SK-N-SH treated with all-trans-retinoic acid at 6 μM for 48 hours (cell line): ENCODE measurements around the gene TCP11L2.

ENCODE experiments used
- ATAC-seq: fragments of 200-7000 bp; cut with Tn5 transposase; 3 replicates; pipeline ENCODE4 v1.9.1; 2020; ENCODE audit warnings: mild to moderate bottlenecking, moderate library complexity
- ARNTL ChIP-seq: fragments of 450-650 bp; formaldehyde crosslinking; IDR thresholded peaks from 2 replicates; pipeline ENCODE4 v1.5.0; 2020; ENCODE audit warnings: low read depth, mild to moderate bottlenecking, moderate library complexity, borderline replicate concordance
- BACH2 ChIP-seq: fragments of 250-450 bp; sonication (Bioruptor Pico); IDR thresholded peaks from 2 replicates; pipeline ENCODE4 v1.9.0; 2021; ENCODE audit warnings: mild to moderate bottlenecking, borderline replicate concordance
- CSDC2 ChIP-seq: fragments of 250-450 bp; sonication (Bioruptor Pico); IDR thresholded peaks from 2 replicates; pipeline ENCODE4 v1.5.0; 2020; ENCODE audit warnings: mild to moderate bottlenecking, moderate library complexity
- GLIS3 ChIP-seq: fragments of 250-450 bp; sonication (Bioruptor Pico); IDR thresholded peaks from 2 replicates; pipeline ENCODE4 v1.5.0; 2020; ENCODE audit warnings: mild to moderate bottlenecking, moderate library complexity
- ISL1 ChIP-seq: fragments of 250-450 bp; sonication (Bioruptor Pico); IDR thresholded peaks from 2 replicates; pipeline ENCODE4 v2.1.2; 2022; ENCODE audit warnings: mild to moderate bottlenecking, moderate library complexity
- OSR1 ChIP-seq: fragments of 250-450 bp; sonication (Bioruptor Pico); IDR thresholded peaks from 2 replicates; pipeline ENCODE4 v1.8.0; 2022; ENCODE audit warnings: moderate library complexity, mild to moderate bottlenecking, inconsistent platforms
- PPARA ChIP-seq: fragments of 250-450 bp; sonication (Bioruptor Pico); IDR thresholded peaks from 2 replicates; pipeline ENCODE4 v1.5.0; 2020; ENCODE audit warnings: mild to moderate bottlenecking, borderline replicate concordance
- RARB ChIP-seq: fragments of 250-450 bp; sonication (Bioruptor Pico); IDR thresholded peaks from 2 replicates; pipeline ENCODE4 v1.8.0; 2021; ENCODE audit warnings: mild to moderate bottlenecking, moderate library complexity
- ZC3H10 ChIP-seq: fragments of 250-450 bp; sonication (Bioruptor Pico); IDR thresholded peaks from 2 replicates; pipeline ENCODE4 v1.5.1; 2021; ENCODE audit warnings: mild to moderate bottlenecking, moderate library complexity
- ZFP3 ChIP-seq: fragments of 250-450 bp; sonication (Bioruptor Pico); IDR thresholded peaks from 2 replicates; pipeline ENCODE4 v1.5.0; 2020; ENCODE audit warnings: mild to moderate bottlenecking, moderate library complexity
- ZNF565 ChIP-seq: fragments of 450-650 bp; formaldehyde crosslinking; conservative IDR thresholded peaks from 2 replicates; pipeline ENCODE4 v1.5.0; 2020; ENCODE audit warnings: low read depth, mild to moderate bottlenecking, moderate library complexity
- ZNF8 ChIP-seq: fragments of 450-650 bp; formaldehyde crosslinking; IDR thresholded peaks from 2 replicates; pipeline ENCODE4 v1.5.0; 2020; ENCODE audit warnings: mild to moderate bottlenecking, moderate library complexity
- TF ChIP-seq, protein P1 (sequence below): fragments of 250-450 bp; sonication (Bioruptor Pico); IDR thresholded peaks from 2 replicates; pipeline ENCODE4 v1.5.0; 2020; ENCODE audit warnings: mild to moderate bottlenecking, moderate library complexity
- TF ChIP-seq, protein P2 (sequence below): fragments of 250-450 bp; sonication (Bioruptor Pico); IDR thresholded peaks from 2 replicates; pipeline ENCODE4 v1.8.0; 2020; ENCODE audit warnings: mild to moderate bottlenecking, moderate library complexity, borderline replicate concordance
- TF ChIP-seq, protein P3 (sequence below): fragments of 250-450 bp; sonication (Bioruptor Pico); IDR thresholded peaks from 2 replicates; pipeline ENCODE4 v1.5.1; 2021; ENCODE audit warnings: mild to moderate bottlenecking, moderate library complexity
- TF ChIP-seq, protein P4 (sequence below): fragments of 250-450 bp; sonication (Bioruptor Pico); IDR thresholded peaks from 2 replicates; pipeline ENCODE4 v1.8.0; 2021; ENCODE audit warnings: low read depth, mild to moderate bottlenecking, moderate library complexity, borderline replicate concordance

TCP11L2 gene

DNA sequence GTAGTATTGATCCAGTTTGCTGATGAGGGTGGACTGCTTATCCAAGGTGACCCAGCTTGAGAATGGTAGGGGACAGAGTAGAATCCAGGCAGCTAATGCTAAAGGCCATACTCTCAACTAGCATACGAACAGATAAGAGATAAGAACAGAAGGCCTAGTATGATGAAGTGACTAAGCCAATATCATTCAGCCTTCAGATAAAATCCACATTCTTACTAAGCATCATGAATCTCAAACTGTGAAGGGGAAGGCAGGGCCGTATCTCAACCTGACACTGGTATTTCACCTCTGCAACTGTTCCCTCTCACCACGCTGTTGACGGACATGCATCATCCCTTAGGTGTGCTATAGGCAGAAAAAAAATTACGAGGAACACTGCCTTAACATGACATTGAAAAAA, 46.6 kb upstream of the TCP11L2 start (continued):
- TF ChIP-seq, protein P1, sequence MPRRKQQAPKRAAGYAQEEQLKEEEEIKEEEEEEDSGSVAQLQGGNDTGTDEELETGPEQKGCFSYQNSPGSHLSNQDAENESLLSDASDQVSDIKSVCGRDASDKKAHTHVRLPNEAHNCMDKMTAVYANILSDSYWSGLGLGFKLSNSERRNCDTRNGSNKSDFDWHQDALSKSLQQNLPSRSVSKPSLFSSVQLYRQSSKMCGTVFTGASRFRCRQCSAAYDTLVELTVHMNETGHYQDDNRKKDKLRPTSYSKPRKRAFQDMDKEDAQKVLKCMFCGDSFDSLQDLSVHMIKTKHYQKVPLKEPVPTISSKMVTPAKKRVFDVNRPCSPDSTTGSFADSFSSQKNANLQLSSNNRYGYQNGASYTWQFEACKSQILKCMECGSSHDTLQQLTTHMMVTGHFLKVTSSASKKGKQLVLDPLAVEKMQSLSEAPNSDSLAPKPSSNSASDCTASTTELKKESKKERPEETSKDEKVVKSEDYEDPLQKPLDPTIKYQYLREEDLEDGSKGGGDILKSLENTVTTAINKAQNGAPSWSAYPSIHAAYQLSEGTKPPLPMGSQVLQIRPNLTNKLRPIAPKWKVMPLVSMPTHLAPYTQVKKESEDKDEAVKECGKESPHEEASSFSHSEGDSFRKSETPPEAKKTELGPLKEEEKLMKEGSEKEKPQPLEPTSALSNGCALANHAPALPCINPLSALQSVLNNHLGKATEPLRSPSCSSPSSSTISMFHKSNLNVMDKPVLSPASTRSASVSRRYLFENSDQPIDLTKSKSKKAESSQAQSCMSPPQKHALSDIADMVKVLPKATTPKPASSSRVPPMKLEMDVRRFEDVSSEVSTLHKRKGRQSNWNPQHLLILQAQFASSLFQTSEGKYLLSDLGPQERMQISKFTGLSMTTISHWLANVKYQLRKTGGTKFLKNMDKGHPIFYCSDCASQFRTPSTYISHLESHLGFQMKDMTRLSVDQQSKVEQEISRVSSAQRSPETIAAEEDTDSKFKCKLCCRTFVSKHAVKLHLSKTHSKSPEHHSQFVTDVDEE (CRISPR knock-in tag), result no peak
- TF ChIP-seq, protein P2, sequence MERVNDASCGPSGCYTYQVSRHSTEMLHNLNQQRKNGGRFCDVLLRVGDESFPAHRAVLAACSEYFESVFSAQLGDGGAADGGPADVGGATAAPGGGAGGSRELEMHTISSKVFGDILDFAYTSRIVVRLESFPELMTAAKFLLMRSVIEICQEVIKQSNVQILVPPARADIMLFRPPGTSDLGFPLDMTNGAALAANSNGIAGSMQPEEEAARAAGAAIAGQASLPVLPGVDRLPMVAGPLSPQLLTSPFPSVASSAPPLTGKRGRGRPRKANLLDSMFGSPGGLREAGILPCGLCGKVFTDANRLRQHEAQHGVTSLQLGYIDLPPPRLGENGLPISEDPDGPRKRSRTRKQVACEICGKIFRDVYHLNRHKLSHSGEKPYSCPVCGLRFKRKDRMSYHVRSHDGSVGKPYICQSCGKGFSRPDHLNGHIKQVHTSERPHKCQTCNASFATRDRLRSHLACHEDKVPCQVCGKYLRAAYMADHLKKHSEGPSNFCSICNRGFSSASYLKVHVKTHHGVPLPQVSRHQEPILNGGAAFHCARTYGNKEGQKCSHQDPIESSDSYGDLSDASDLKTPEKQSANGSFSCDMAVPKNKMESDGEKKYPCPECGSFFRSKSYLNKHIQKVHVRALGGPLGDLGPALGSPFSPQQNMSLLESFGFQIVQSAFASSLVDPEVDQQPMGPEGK (CRISPR knock-in tag), result no peak
- no peak for TF ChIP-seq BACH2
- no peak for TF ChIP-seq ARNTL (CRISPR knock-in tag)
- TF ChIP-seq, protein P3, sequence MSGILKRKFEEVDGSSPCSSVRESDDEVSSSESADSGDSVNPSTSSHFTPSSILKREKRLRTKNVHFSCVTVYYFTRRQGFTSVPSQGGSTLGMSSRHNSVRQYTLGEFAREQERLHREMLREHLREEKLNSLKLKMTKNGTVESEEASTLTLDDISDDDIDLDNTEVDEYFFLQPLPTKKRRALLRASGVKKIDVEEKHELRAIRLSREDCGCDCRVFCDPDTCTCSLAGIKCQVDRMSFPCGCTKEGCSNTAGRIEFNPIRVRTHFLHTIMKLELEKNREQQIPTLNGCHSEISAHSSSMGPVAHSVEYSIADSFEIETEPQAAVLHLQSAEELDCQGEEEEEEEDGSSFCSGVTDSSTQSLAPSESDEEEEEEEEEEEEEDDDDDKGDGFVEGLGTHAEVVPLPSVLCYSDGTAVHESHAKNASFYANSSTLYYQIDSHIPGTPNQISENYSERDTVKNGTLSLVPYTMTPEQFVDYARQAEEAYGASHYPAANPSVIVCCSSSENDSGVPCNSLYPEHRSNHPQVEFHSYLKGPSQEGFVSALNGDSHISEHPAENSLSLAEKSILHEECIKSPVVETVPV (CRISPR knock-in tag), result no peak
- no peak for TF ChIP-seq GLIS3 (CRISPR knock-in tag)
- TF ChIP-seq, all 23 proteins: peak for 0

DNA sequence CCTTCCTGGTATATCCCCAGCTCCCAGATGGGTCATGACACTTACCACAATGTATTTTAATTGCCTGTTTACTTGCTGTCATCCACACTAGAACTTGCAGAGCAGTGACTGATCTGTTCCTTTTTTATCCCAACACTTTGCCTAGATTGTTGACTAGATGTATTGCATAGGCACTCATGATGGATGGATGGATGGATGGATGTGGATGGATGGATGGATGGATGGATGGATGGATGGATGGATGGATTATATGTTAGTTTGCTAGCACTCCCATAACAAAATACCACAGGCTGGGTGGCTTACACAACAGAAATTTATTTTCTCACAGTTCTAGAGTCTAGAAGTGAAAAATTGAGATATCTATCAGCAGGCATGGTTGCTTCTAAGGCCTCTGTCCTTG, 46.0 kb upstream of the TCP11L2 start:
- TF ChIP-seq GLIS3 (CRISPR knock-in tag) (no peak), ZNF565 (no peak)
- ATAC-seq, result no peak

DNA sequence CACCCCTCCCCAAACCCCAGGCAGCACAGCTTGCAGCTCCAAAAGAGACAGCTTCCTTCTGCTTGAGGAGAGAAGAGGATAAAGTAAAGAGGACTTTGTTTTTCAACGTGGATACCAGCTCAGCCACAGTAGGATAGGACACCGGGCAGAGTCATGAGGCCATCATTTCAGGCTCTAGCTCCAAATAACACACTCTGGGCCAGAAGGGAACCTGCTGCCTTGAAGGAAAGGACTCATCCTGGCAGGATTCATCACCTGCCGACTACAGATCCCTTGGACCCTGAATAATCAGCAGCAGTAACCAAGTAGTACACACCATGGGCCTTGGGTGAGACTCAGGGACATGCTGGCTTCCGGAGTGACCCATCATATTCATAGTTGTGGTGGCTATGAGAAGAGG, 44.3 kb upstream of the TCP11L2 start:
- no peak for ATAC-seq
- TF ChIP-seq ZFP3 (CRISPR knock-in tag) (no peak), PPARA (CRISPR knock-in tag) (no peak), ISL1 (no peak), CSDC2 (CRISPR knock-in tag) (no peak), ZC3H10 (CRISPR knock-in tag) (no peak)
- TF ChIP-seq, protein P4, sequence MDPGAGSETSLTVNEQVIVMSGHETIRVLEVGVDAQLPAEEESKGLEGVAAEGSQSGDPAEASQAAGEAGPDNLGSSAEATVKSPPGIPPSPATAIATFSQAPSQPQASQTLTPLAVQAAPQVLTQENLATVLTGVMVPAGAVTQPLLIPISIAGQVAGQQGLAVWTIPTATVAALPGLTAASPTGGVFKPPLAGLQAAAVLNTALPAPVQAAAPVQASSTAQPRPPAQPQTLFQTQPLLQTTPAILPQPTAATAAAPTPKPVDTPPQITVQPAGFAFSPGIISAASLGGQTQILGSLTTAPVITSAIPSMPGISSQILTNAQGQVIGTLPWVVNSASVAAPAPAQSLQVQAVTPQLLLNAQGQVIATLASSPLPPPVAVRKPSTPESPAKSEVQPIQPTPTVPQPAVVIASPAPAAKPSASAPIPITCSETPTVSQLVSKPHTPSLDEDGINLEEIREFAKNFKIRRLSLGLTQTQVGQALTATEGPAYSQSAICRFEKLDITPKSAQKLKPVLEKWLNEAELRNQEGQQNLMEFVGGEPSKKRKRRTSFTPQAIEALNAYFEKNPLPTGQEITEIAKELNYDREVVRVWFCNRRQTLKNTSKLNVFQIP (CRISPR knock-in tag), result no peak

DNA sequence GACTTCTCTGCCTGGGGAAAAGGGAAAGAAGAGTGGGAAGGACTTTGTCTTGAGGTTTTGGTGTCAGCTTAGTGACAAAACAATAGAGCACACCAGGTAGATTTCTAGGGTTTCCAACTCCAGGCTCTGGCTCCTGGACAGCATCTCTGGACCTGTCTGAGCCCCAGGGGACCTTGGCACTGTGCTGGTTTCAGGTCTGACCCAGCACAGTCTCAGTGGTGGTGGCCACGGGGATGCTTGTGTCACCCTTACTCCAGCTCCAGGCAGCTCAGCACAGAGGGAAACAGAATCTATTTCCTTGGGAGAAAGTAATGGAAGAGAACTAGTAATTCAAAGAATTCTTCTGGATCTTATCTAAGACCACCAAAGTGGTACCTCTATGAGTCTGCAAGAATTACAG, 43.6 kb upstream of the TCP11L2 start:
- no peak for ATAC-seq
- TF ChIP-seq, protein P3 (CRISPR knock-in tag), result no peak
- TF ChIP-seq OSR1 (CRISPR knock-in tag), result no peak
- TF ChIP-seq BACH2, result no peak
- no peak for TF ChIP-seq CSDC2 (CRISPR knock-in tag)
- no peak for TF ChIP-seq ZNF8 (CRISPR knock-in tag)
- TF ChIP-seq, protein P2 (CRISPR knock-in tag), result no peak
- no peak for TF ChIP-seq RARB
